HG02642 (cell line): ENCODE results near the gene NF2.

ENCODE experiments used
- ATAC-seq: cut with Tn5 transposase; IDR thresholded peaks from one replicate; pipeline ENCODE4 v1.9.1; 2021; ENCODE audit warnings: mild to moderate bottlenecking; ENCODE audit not compliant: unreplicated experiment, poor library complexity

The NF2 gene

DNA sequence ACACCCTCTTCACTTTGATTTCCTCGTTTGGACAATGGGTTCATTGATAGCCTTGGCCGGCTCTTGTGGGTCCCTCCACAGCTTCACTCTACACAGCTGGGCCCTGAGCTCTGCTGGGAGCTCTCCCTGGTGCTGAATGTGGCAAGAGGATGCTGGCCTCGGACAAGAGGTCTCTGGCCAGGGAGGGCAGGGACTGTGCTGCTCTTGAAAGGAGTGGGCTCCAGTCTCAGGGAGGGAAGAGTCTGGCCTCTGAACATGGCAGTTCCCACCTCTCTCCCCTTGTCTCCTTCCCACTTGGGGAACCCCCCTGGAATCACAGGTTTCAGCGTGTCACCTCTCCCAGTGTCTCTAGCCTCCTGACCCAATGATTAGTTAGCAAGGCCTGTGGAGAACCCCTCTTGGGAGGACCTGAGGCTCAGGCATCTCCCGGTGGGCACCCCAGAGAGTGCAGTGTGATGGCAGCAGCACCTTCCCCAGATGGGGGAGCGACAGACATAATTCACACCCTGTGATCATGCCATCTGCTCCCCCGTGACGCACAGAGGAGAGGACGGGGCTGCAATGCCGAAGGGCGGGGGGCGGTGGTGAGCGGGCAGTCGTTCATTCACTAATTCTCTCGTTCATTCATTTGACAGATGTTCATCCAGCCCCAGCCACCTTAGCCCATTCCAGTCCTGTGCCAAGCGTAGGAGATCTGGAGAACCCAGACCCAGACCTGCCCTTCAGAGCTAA, 113.5 kb downstream of the NF2 start:
- no peak for ATAC-seq

DNA sequence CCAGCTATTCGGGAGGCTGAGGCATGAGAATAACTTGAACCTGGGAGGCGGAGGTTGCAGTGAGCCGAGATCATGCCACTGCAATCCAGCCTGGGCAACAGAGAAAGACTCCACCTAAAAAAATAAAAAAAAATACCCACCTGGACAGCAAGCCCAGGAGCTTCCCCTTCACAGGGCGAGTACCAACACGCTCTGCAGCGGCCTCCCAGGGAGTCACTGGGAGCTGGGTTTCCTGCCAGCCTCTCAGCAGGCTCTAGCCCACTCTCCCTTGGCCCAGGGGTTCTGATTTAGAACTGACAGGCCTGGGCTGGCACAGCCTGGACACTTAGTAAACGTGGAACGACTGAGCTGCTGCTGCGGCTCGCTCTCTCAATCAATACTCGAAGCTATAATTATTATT, 114.4 kb downstream of the NF2 start:
- ATAC-seq = no peak

GRCh38 chr22:29718949-29719898, 115.8 kb downstream of the NF2 start:
- no peak for ATAC-seq

- no peak for ATAC-seq
These were observed 116.6 kb downstream of the NF2 start, which contains the start of gene CABP7 for GRCh38 chr22:29719899-29720645. TSS of gene CABP7 (plus strand) at chr22:29720003. CDS start at chr22:29720425, 422 bp downstream.

GRCh38 chr22:29720811-29721323, 117.4 kb downstream of the NF2 start:
- ATAC-seq = no peak

- ATAC-seq = no peak
These were observed 118.7 kb downstream of the NF2 start for GRCh38 chr22:29722151-29722550.

- ATAC-seq = no peak
These were observed 119.2 kb downstream of the NF2 start for GRCh38 chr22:29722587-29722986.

GRCh38 chr22:29723766-29724165, 120.3 kb downstream of the NF2 start:
- ATAC-seq = no peak

GRCh38 chr22:29724843-29725242, 121.4 kb downstream of the NF2 start:
- ATAC-seq = no peak

- no peak for ATAC-seq
These were observed 122.7 kb downstream of the NF2 start for GRCh38 chr22:29726106-29726505.

DNA sequence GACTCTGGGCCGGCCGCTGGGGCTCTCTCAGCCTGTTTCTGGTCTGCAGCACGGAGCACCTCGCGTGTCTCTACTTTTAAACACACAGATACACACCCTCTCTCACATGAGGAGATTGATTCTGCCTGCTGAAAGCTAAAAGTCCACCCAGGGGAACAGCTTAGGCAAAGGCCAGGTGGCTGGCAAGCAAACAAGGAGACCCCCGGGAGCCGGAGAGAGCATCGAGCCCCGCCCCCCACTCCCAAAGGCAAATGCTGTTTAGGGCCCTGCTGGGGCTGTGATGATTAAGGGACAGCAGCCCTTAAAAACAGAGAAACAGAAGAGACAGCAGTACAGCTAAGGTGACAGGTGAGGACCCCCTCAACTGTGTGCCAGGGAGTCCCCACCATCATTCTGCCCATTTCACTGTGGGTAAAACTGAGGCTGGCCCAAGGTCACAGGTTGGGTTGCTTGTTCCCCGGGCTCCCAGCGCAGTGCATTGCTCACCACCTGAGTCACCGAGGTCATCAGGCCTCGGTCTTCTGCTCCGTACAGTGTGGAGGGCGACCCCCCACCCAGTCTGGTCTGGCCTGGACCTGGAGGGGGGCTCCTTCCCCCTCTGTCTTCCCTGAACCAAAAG, 123.2 kb downstream of the NF2 start:
- ATAC-seq = no peak

DNA sequence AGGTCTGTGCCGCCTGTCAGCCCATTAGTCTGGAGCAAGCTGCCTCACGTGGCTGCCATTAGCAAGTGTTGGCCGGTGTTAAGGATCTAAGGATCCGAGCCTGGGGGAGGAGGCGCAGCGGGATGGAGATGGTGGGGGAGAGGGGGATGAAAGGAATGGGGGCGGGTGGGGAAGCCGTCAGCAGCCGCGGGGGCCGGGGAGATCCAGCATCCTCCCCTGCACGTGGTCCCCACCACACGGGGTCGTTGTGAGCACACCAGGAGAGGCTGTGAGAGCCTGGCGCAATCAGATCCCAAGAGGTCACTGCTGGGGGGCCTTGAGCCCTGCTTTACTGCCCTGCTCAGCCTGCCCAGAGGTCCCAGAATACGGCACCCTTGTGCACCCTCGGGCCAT, 123.7 kb downstream of the NF2 start:
- ATAC-seq = no peak

DNA sequence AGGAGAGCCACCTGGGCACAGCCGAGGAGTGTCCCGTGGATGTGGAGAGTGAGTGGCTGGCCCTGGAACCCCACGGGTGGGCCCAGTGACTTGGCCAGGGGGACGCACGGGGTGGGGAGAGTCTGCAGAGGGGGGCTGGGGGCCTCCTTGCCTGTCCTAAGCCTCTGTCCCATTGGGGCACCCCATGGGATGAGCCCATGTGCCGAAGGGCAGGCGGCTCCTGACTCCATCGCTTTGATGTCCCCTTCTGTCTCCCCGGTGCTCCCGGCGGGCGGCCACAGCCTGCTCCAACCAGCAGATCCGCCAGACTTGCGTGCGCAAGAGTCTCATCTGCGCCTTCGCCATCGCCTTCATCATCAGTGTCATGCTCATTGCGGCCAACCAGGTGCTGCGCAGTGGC, 125.7 kb downstream of the NF2 start:
- ATAC-seq = no peak

GRCh38 chr22:29731058-29731850, 127.8 kb downstream of the NF2 start:
- ATAC-seq = no peak

- ATAC-seq = no peak
These were observed 129.4 kb downstream of the NF2 start for GRCh38 chr22:29732883-29733282.

DNA sequence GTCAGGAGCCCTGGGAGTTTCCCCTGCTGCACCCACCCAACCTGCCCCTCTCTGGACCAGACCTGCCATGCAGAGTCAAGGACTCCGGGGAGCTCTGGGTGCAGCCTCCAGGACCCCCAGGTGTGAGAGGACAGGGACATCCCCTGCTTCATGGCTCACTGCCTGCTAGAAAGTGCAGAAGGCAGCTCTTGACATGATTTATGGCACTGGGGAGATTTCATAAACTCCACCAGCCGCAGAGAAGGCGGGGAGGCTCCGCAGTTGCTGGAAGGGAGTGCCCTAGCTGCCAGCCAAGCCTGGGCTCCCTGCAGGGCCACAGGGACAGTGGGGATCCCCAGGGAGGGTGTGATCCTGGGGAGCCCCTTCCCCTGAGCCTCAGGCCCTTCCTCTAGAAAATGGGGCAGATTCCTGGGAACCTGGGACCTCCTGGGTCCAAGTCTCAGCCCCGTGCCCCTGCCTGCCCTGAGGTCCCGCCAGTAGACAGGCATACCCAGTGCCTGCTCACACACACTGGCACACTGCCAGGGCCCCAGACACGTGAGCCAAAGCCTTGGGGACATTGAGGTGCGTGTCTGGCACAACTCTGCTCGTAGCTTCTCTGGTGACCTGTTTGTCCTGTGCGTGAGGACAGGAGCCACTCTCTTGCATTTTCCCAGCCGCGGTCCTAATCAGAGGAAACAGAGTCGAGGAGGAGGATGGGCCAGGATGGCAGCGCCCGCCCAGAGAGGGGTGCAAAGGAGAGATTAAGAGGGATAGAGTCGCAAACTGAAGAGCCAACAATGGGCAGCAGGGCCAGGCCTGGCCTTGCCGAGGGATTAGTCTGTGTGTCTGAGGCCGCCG, 130.1 kb downstream of the NF2 start:
- ATAC-seq = no peak

GRCh38 chr22:29734406-29734805, 131.0 kb downstream of the NF2 start:
- no peak for ATAC-seq

- ATAC-seq = no peak
These were observed 131.4 kb downstream of the NF2 start for GRCh38 chr22:29734838-29735237.
